Measurements from ENCODE around the gene SLC35F3.

The SLC35F3 gene

GRCh38 chr1:234277161-234277868 lies 372.8 kb downstream of the SLC35F3 start:
- POLR2A ChIA-PET = no interaction called here
- WGBS (ENCODE audit: insufficient coverage) = 94% methylated on average over 6 of the region's 8 CpGs
- CTCF ChIA-PET = no interaction called here

GRCh38 chr1:234279021-234279420 lies 374.5 kb downstream of the SLC35F3 start:
- Histone ChIP-seq H3K9me3 (ENCODE audit: control extremely low read depth in 1 of 5, control insufficient read depth in 4 of 5, insufficient read depth in 2 of 5, low read depth in 1 of 5, low read length in 4 of 5) (no peaks in the 10 kb centered on the region), H3K27me3 (replicated peaks in 2 of 5; ENCODE audit: control insufficient read depth in 4 of 5, insufficient read depth in 5 of 5, low read length in 4 of 5) (peaks cover 0 to 1% (median 0%) of the 10 kb centered on the region in 5 experiments), H3K27ac (ENCODE audit: insufficient read depth in 1 of 2, low read depth in 1 of 2, low read length in 2 of 2, poor library complexity in 1 of 2, severe bottlenecking in 2 of 2) (no peak overlapping the region), H3K4me1 (ENCODE audit: control extremely low read depth in 1 of 4, control insufficient read depth in 4 of 4, insufficient read depth in 4 of 4, low read length in 3 of 4) (no peaks in the 10 kb centered on the region), H3K36me3 (ENCODE audit: control insufficient read depth in 4 of 4, insufficient read depth in 4 of 4, low read length in 3 of 4) (no peaks in the 10 kb centered on the region), H3K4me3 (ENCODE audit: control insufficient read depth in 1 of 7, extremely low read depth in 1 of 7, insufficient read depth in 4 of 7, low read depth in 2 of 7, low read length in 6 of 7) (no peak overlapping the region)
- WGBS (ENCODE audit: insufficient coverage) = no CpG with 5 or more reads among the region's 1 CpG
- DNase-seq = no peak
- ChIA-PET CTCF (no interaction called here), POLR2A (no interaction called here)

More at GRCh38 chr1:234277161-234277868, 372.8 kb downstream of the SLC35F3 start:
- Histone ChIP-seq H3K27me3 (replicated peaks in 2 of 5; ENCODE audit: control insufficient read depth in 4 of 5, insufficient read depth in 5 of 5, low read length in 4 of 5) (peaks cover 0 to 1% (median 0%) of the 10 kb centered on the region in 5 experiments), H3K4me1 (ENCODE audit: control extremely low read depth in 1 of 4, control insufficient read depth in 4 of 4, insufficient read depth in 4 of 4, low read length in 3 of 4) (no peaks in the 10 kb centered on the region), H3K9me3 (ENCODE audit: control extremely low read depth in 1 of 5, control insufficient read depth in 4 of 5, insufficient read depth in 2 of 5, low read depth in 1 of 5, low read length in 4 of 5) (no peaks in the 10 kb centered on the region), H3K27ac (ENCODE audit: insufficient read depth in 1 of 2, low read depth in 1 of 2, low read length in 2 of 2, poor library complexity in 1 of 2, severe bottlenecking in 2 of 2) (no peak overlapping the region), H3K36me3 (ENCODE audit: control insufficient read depth in 4 of 4, insufficient read depth in 4 of 4, low read length in 3 of 4) (no peaks in the 10 kb centered on the region), H3K4me3 (ENCODE audit: control insufficient read depth in 1 of 7, extremely low read depth in 1 of 7, insufficient read depth in 4 of 7, low read depth in 2 of 7, low read length in 6 of 7) (no peak overlapping the region)
- DNase-seq = no peak

GRCh38 chr1:234280500-234280899 lies 376.0 kb downstream of the SLC35F3 start:
- no peak for DNase-seq
- Histone ChIP-seq H3K27ac (ENCODE audit: insufficient read depth in 1 of 2, low read depth in 1 of 2, low read length in 2 of 2, poor library complexity in 1 of 2, severe bottlenecking in 2 of 2) (no peak overlapping the region), H3K4me3 (ENCODE audit: control insufficient read depth in 1 of 7, extremely low read depth in 1 of 7, insufficient read depth in 4 of 7, low read depth in 2 of 7, low read length in 6 of 7) (no peak overlapping the region), H3K4me1 (ENCODE audit: control extremely low read depth in 1 of 4, control insufficient read depth in 4 of 4, insufficient read depth in 4 of 4, low read length in 3 of 4) (no peaks in the 10 kb centered on the region), H3K36me3 (ENCODE audit: control insufficient read depth in 4 of 4, insufficient read depth in 4 of 4, low read length in 3 of 4) (no peaks in the 10 kb centered on the region), H3K27me3 (replicated peaks in 2 of 5; ENCODE audit: control insufficient read depth in 4 of 5, insufficient read depth in 5 of 5, low read length in 4 of 5) (peaks cover 0 to 5% (median 0%) of the 10 kb centered on the region in 5 experiments), H3K9me3 (ENCODE audit: control extremely low read depth in 1 of 5, control insufficient read depth in 4 of 5, insufficient read depth in 2 of 5, low read depth in 1 of 5, low read length in 4 of 5) (no peaks in the 10 kb centered on the region)
- WGBS (ENCODE audit: insufficient coverage) = 85% methylated on average over 4 of the region's 4 CpGs
- CTCF ChIA-PET = no interaction called here
- POLR2A ChIA-PET = no interaction called here

- CTCF ChIA-PET = interaction anchor here (0.9 kb wide), 1 partner anchor 12 kb away, joined by 3 read pairs; no protein-coding TSS in a partner anchor
- Histone ChIP-seq H3K36me3 (ENCODE audit: control insufficient read depth in 4 of 4, insufficient read depth in 4 of 4, low read length in 3 of 4) (no peaks in the 10 kb centered on the region), H3K4me1 (ENCODE audit: control extremely low read depth in 1 of 4, control insufficient read depth in 4 of 4, insufficient read depth in 4 of 4, low read length in 3 of 4) (no peaks in the 10 kb centered on the region), H3K27me3 (replicated peaks in 2 of 5; ENCODE audit: control insufficient read depth in 4 of 5, insufficient read depth in 5 of 5, low read length in 4 of 5) (peaks cover 0 to 5% (median 0%) of the 10 kb centered on the region in 5 experiments), H3K4me3 (ENCODE audit: control insufficient read depth in 1 of 7, extremely low read depth in 1 of 7, insufficient read depth in 4 of 7, low read depth in 2 of 7, low read length in 6 of 7) (no peak overlapping the region), H3K9me3 (ENCODE audit: control extremely low read depth in 1 of 5, control insufficient read depth in 4 of 5, insufficient read depth in 2 of 5, low read depth in 1 of 5, low read length in 4 of 5) (no peaks in the 10 kb centered on the region), H3K27ac (ENCODE audit: insufficient read depth in 1 of 2, low read depth in 1 of 2, low read length in 2 of 2, poor library complexity in 1 of 2, severe bottlenecking in 2 of 2) (no peak overlapping the region)
- no peak for DNase-seq
- WGBS (ENCODE audit: insufficient coverage) = 98% methylated on average over 12 of the region's 12 CpGs
- POLR2A ChIA-PET = no interaction called here
Measured at GRCh38 chr1:234281826-234282489, 377.5 kb downstream of the SLC35F3 start.

- peaks cover 0 to 5% (median 0%) of the 10 kb centered on the region in 5 experiments for H3K27me3 ChIP-seq (replicated peaks in 2 of 5; ENCODE audit: control insufficient read depth in 4 of 5, insufficient read depth in 5 of 5, low read length in 4 of 5)
- H3K27ac ChIP-seq (ENCODE audit: insufficient read depth in 1 of 2, low read depth in 1 of 2, low read length in 2 of 2, poor library complexity in 1 of 2, severe bottlenecking in 2 of 2) = no peak overlapping the region
- no peak overlapping the region for H3K4me3 ChIP-seq (ENCODE audit: control insufficient read depth in 1 of 7, extremely low read depth in 1 of 7, insufficient read depth in 4 of 7, low read depth in 2 of 7, low read length in 6 of 7)
- DNase-seq = no peak
- peaks cover 0 to 19% (median 4%) of the 10 kb centered on the region in 5 experiments for H3K9me3 ChIP-seq (ENCODE audit: control extremely low read depth in 1 of 5, control insufficient read depth in 4 of 5, insufficient read depth in 2 of 5, low read depth in 1 of 5, low read length in 4 of 5)
- ChIA-PET POLR2A (no interaction called here), CTCF (interaction anchor here (1.1 kb wide), 1 partner anchor 9 kb away, joined by 3 read pairs; no protein-coding TSS in a partner anchor)
- no peaks in the 10 kb centered on the region for H3K4me1 ChIP-seq (ENCODE audit: control extremely low read depth in 1 of 4, control insufficient read depth in 4 of 4, insufficient read depth in 4 of 4, low read length in 3 of 4)
- H3K36me3 ChIP-seq (ENCODE audit: control insufficient read depth in 4 of 4, insufficient read depth in 4 of 4, low read length in 3 of 4) = no peaks in the 10 kb centered on the region
- 100% methylated on average over 2 of the region's 4 CpGs for WGBS (ENCODE audit: insufficient coverage)
Measured at GRCh38 chr1:234286206-234286605, 381.7 kb downstream of the SLC35F3 start.

GRCh38 chr1:234288946-234289345 lies 384.5 kb downstream of the SLC35F3 start:
- Histone ChIP-seq H3K27ac (ENCODE audit: insufficient read depth in 1 of 2, low read depth in 1 of 2, low read length in 2 of 2, poor library complexity in 1 of 2, severe bottlenecking in 2 of 2) (no peak overlapping the region), H3K36me3 (ENCODE audit: control insufficient read depth in 4 of 4, insufficient read depth in 4 of 4, low read length in 3 of 4) (no peaks in the 10 kb centered on the region), H3K4me1 (ENCODE audit: control extremely low read depth in 1 of 4, control insufficient read depth in 4 of 4, insufficient read depth in 4 of 4, low read length in 3 of 4) (no peaks in the 10 kb centered on the region), H3K9me3 (ENCODE audit: control extremely low read depth in 1 of 5, control insufficient read depth in 4 of 5, insufficient read depth in 2 of 5, low read depth in 1 of 5, low read length in 4 of 5) (peaks cover 0 to 19% (median 4%) of the 10 kb centered on the region in 5 experiments), H3K27me3 (replicated peaks in 2 of 5; ENCODE audit: control insufficient read depth in 4 of 5, insufficient read depth in 5 of 5, low read length in 4 of 5) (peaks cover 0 to 5% (median 0%) of the 10 kb centered on the region in 5 experiments), H3K4me3 (ENCODE audit: control insufficient read depth in 1 of 7, extremely low read depth in 1 of 7, insufficient read depth in 4 of 7, low read depth in 2 of 7, low read length in 6 of 7) (no peak overlapping the region)
- POLR2A ChIA-PET = no interaction called here
- DNase-seq = no peak
- WGBS (ENCODE audit: insufficient coverage) = 100% methylated on average over 2 of the region's 2 CpGs
- CTCF ChIA-PET = interaction anchor here (1.1 kb wide), 1 partner anchor 75 kb away, joined by 3 read pairs; no protein-coding TSS in a partner anchor

All from common myeloid progenitor, CD34-positive (primary cell).